Right lobe of liver (tissue), 4 donors: ENCODE measurements around the gene PUM2.

Experiments used
- POLR2A ChIP-seq: fragments of 450-650 bp; IDR thresholded peaks from one replicate; pipeline ENCODE4 v1.6.1; 2017; ENCODE audit warnings: antibody characterized with exemption, mild to moderate bottlenecking
- TF ChIP-seq, protein P1 (sequence below), 4 donors: fragments of 200-600 bp in 3 of 4; fragments of 450-650 bp in 1 of 4; IDR thresholded peaks; one replicate each; pipeline versions ENCODE4 v1.5.1 to v1.8.0; 2016 to 2022; ENCODE audit warnings: antibody characterized with exemption in 4 of 4, mild to moderate bottlenecking in 2 of 4
- donor health status: DM: no; HTN: no; CAD: no.
- donor health status: DM: no; HTN: no; CAD: no.
- donor health status: DM: no; HTN: yes; CAD: no.

DNA sequence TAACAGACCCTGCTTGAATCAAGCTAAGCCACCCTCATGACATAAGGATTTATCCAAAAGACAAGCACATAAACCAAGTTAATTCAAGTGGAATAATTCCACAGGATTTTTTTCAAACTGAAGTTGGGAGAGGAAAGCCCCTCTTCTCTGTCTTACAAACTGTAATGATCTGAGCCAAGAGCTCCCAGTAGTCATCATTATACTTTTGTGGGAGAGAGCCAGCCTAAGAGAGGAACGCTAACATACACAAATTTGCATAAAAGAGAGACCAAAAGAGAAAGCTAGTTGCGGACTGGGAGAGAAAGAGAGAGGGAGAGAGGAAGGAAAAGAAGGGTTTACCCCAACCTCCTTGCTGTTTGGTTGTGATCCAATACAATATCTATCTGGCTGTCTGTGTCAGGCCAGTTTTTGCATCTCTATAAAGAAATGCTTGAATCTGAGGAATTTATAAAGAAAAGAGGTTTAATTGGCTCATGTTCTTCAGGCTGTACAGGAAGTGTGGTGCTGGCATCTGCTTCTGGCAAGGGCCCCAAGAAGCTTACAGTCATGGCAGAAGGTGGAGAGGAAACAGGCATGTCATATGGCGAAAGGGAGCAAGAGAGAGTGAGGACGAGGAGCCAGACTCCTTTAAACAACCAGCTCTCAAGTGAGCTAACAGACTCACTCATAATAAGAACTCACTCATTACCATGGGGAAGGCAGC is 20.8 kb upstream of the PUM2 start:
- TF ChIP-seq, protein P1, sequence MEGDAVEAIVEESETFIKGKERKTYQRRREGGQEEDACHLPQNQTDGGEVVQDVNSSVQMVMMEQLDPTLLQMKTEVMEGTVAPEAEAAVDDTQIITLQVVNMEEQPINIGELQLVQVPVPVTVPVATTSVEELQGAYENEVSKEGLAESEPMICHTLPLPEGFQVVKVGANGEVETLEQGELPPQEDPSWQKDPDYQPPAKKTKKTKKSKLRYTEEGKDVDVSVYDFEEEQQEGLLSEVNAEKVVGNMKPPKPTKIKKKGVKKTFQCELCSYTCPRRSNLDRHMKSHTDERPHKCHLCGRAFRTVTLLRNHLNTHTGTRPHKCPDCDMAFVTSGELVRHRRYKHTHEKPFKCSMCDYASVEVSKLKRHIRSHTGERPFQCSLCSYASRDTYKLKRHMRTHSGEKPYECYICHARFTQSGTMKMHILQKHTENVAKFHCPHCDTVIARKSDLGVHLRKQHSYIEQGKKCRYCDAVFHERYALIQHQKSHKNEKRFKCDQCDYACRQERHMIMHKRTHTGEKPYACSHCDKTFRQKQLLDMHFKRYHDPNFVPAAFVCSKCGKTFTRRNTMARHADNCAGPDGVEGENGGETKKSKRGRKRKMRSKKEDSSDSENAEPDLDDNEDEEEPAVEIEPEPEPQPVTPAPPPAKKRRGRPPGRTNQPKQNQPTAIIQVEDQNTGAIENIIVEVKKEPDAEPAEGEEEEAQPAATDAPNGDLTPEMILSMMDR (IDR thresholded peaks at IDR 0.05): no peak
- no peak for TF ChIP-seq POLR2A
